Islet precursor cell (in vitro differentiated cells): ENCODE results near the gene ATP6V1F.

Experiments
- DNase-seq: peaks from one replicate; pipeline ENCODE4 v3.0.0-alpha.2; 2018

The ATP6V1F gene

DNA sequence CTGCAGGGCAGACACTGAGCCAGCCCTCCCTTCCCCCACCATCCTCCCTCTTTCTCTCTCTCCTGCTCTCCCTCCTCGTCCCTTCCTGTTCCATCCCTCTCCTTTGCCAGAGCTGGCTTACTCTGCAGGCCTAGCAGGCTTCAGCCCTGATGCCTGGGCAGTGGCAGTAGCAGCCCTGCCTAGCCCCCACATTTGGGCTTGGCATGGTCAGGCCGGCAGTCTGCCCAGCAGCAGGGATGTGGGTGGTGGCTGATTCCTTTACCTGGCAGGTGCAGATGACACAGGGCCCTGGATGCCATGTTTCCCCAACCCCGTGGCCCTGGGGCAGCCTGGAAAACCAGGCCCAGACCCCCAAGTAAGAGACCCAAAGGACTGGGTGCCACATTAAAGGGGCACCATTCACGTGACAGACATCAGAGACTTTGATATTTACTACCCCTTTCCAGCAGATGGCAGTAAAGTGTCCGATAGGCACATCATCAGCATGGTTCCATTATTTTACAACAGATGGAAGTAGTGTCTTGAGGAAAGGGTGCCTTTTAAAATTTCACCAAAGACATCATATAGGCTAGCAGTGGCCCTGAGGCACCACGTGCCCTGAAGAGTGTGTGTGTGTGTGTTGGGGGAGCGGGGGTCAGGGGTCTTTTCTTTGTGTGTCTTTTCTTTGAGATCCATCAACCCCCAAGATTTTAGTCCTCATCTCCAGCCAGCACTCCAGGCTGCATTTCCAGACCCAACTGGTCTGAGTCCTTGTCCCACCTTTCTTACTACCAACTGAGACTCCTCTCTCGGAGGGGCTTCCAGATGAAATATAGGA is 41.9 kb downstream of the ATP6V1F start:
- DNase-seq, result peak; percentile 41

DNA sequence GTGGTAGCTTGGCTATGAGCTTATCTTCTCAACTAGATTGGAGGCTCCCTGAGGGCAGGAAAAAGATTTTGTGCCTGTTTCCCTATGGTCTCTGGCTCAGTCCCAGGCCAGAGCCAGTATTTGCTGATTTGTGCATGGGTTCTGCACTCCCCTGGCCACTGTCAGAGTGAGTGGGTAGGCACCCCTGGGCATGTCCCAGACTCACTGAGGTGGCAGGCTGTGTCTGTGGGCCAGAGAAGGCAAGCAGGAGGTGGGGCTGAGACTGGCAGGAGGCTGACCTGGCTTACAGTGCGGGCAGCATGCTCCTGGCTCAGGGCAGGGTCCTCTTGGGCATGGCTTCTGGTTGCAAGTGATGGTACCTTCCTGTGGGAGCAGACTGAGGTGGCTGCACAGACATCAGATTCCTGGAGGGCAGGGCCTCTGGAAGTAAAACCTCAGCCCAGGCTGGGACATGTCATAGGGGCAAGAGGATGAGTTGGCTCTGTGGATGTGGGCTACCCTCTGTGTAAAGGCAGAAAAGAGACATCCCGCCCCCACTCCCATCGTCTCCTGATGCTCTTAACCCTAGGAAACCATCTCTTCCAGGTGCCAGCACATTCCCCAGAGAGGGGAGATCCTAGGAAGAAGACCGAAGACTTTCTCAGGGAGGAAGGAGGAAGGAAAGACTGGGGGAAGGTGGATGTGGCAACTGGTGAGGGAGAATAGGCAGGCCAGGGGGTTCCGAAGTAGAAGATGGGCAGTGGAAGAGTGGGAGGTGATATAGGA is 43.5 kb downstream of the ATP6V1F start:
- peak; percentile 35 for DNase-seq

DNA sequence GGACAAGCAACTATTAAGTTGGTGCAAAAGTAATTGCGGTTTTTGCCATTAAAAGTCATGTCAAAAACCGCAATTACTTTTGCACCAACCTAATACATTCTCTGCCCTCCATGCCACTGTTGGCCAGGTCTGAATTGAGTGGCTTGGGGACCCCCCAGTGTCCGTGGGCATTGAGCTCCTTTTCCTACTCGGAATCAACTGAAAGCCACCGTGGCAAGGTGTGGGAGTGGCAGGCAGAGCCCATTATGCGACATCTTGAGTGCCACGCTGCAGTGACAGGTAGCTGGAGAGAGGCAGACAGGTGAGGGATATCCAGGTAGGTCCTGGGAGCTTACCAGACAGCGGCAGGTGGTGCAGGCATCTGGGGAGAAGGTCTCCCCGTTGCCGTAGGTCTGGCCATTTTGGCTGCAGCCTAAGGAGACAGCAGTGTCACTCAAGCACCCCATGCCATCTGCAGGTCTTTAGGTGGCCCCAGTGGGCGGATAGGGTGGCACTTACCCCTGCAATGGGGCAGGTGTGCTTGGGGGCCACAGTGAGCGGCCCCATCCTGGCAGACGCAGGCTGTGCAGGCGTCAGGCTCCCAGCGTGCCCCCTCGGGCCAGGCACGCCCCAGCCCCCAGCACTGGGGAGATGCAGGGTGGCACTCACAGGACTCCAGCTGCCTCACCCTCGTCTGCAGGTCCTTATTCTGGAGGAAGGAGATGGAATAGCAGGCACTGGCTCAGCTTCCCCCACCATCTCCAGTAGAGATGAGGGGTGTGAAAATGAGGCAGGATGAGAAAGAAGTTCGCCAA is 44.3 kb downstream of the ATP6V1F start:
- peak; percentile 27 for DNase-seq

DNA sequence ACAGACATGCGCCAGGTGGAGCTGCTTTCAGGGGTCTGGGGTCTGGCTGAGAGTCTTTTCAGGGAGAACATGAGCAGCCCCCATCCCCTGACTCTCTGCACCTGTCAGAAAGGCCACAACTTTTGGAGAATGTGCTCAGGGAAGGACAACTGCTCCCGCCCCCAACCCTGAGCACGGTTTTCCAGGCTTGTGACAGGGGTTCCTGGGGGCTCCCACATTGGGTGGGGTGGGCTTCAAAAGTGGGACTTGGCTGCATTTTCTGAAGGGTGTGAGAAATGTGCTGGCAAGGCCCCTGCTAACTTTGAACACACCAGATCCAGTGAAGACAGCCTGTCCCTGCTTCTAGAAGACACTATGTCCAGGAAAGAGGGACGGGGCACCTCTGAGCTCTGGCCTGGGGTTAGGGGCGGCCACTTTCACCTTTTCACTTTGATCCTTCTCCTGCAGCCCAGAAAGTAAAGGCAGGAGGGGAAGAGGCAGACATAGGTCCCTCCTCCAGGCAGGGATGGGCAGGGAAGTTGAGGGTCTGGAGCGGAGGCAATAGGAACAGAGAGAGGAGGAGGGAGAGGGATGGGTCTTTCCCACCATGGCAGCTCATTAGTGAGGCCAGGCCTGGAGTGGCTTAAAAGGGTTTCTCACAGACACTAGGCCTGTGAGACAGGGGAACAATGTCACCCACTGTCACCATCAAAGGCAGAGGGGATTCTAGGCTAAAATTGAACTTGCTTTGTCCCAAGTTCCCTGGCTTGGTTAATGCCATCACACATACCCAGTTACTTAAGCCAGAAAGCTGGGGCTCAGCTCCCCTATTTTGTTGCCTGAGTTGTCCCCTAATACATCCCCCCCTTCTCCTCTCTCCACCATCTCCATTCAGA is 46.3 kb downstream of the ATP6V1F start:
- peak; percentile 54 for DNase-seq

DNA sequence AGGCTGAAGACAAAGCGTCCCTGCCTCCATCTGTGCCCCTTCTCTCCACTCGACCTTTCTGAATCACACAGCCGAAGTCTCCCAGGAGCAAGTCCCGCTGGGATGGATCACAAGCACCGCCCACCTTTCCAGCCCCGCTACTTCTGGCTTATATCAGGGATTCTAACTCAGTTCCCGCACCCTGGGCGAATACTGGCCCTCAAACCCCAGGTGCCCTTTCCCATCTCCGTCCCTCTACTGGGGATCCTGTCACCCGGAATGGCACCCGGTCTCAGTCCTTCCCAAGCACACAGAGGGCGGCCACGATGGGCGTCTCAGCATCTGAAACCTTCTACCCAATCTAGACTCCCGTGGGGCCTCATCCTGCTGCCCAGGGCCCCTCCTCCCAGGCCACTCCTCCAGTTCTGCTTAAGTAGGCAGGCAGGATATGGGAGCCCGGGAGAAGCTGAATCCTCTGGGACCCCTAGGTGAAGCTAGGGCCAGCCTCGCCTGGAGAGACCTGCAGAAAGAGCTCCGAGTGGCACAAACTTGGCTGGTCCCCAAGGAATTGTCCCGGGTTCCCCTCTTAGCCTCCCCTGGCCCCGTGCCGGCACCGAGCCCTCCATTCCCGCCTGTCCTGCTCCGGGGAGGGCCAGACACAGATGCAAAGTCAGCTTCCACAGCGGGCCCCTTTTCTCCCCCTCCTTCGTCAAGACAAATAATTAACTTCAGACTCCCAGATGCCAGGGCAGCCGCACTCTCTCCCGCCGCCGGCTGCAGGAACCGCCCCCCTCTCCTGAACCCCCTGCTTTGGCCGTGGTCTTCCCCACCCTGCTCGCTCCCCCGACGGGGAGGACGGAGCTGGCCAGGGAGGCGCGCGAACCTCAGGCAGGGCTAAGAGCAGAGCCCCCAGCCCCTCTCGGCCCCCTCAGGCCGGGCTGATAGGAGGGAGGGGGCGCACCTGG is 47.2 kb downstream of the ATP6V1F start:
- peak; percentile 90 for DNase-seq

DNA sequence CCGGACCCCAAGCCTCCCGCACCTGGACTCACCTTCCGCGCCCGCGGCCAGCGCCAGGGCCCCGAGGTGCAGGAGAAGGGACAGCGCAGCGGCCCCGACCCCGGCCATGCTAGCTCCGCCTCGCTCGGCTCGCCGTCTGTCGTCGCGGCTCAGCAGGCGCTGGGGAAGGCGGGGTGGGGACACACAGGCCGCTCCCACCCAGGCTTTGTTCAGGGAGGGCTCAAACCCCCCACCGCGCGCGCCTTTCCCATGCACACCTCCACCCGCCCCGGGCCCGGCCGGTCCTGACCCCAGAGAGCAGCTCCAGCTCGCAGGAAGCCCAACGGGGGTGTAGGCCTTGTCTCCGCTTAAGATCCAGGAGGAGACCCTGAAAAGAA is 47.9 kb downstream of the ATP6V1F start, which contains the start of gene KCP:
TSS of gene KCP (minus strand) at position 141 of the 377 bp plus-strand sequence. CDS start at position 108, 33 bp downstream.
- DNase-seq, result peak; percentile 82

DNA sequence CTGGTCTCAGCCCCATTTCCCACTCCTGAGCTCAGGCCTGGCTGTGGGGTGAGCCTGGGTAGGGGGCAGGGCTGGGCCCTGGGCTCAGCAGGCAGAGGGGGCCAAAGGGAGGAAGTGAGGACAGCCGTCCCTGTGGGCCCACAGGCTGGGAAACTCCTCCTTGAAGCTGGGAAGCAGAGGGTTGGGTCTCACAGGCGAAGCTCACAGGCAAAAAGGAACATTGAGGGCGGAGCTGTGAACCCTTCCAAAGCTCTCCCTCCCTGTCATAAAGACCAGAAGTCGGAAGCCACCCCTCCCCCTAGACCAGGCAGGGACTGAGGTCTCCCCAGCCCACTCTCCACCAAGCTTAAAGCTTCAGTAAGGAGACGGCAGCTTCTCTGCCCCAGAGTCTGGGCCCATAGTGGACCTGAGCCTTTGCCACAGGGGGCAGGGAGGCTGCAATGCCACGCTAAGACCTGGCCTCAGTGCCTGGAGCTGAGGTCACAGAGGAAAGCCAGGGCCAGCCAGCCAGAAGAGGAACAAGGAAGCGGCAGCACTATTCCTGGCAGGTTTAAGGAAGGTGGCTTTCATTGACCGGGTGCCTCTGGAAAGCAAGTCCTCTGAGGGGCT is 48.9 kb downstream of the ATP6V1F start:
- peak; percentile 91 for DNase-seq

DNA sequence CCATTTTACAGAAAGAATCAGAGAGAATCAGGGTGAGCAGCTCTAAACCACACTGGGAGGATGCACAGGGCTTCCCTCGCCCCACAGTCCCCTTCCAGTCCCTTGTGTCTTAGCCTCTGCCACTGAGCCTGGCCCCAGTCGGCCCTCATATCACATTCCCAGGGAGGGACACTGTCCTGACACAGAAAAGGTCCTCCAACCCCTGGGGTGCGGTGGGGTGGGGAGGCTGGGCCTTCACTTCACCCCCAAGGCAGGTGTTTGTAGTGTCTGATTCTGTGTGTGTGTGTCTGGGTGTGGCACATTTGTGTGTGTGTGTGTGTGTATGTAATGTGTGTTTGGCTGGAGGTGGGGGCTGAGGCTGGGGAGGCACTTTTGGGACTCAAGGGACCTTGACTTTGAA is 49.6 kb downstream of the ATP6V1F start:
- DNase-seq, result peak; percentile 48

DNA sequence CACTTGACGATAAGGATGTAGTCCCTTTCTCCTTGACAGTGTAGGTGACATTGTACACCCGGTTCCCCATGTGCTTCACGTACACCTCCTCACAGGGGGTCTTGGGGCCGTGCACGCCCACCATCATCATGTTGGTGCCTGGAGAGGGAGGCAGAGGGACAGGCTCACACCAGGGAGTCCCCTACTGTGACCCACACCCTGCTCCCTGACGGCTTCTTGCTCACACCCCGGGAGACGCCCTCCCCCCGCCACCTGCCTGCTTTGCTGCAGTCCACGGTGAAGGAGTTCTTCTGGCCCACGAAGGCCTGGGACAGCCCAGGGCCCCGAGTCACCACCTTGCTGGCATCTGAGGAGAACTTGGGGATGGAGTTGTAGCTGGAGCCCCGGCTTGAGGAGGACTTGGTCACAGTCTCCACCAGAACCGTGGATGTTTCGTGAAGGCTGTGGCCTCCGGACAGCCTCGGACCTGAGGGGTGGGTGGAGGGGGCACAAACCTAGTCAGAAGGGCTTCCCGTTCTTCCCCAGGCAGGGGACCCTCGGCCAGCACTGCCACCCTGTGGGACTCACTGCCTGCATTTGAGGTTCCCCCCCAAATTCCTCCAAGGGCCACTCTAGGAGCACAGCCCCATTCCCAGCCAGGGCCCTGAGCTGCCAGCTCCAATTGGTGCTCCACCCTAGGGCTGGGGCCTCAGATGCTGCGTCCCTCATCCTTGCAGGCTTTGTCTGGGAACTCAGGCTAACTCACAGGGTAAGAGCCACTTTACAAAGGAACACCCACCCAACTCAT is 50.2 kb downstream of the ATP6V1F start:
- peak; percentile 43 for DNase-seq

DNA sequence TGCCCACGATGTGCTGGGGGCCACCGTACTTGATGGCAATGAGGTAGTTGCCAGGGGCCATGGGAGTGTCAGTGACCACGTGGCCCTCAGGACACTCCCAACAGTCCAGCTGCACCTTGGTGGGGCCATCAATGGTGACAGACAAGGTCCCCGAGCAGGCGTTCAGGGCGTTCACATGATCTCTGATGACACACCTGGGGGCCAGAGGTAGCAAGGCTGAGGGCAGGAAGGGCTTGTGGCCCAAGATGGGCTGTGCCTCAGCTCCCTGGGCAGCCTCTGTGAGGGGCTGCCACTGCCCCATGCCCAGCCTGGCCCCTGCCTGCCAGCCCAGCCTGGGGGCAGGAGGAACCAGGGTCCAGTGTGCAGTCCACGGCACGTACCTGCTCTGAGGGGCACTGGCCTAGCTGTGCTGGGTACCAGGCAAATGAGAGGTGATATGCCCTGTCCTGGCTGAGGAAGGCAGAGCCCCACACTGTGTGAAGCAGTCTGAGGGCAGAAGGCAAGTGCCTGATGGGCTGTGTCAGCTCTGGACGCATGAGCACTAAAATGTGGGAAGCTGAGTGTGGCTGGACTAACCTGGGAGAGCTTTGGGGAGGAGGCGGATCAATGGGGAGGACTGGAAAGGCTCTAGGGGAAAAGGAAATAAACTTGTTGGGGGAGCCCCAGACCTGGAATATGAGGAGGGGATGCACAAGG is 51.4 kb downstream of the ATP6V1F start:
- DNase-seq, result peak; percentile 49

DNA sequence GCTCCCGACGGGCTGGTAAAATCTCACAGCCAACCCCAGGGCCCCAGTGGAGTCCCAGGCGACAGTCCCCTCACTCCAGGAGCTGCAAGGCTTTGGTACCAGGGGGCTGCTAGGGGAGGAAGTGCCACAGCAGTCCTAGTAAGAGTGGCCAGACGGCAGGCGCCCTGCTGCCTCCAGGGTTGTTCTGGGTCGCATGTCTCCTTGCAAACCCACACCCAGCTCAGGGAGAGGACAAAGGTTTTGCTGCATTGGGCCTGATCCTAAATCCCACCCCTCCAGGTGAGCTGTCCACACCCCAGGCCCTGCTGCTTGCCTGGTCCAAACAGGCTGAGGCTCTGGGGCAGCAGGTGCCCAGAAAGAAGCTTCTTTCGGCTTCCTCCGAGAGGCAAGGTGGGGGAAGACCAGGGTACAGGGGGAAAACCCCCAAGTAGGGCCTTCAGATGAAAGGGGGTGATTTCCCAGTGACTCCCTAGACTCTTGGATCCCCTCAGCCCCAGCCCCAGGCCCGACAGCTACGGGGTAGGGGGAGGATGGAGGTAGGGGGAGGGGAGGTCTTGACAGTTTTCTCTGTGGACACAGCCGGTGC is 52.0 kb downstream of the ATP6V1F start:
- DNase-seq, result peak; percentile 58

DNA sequence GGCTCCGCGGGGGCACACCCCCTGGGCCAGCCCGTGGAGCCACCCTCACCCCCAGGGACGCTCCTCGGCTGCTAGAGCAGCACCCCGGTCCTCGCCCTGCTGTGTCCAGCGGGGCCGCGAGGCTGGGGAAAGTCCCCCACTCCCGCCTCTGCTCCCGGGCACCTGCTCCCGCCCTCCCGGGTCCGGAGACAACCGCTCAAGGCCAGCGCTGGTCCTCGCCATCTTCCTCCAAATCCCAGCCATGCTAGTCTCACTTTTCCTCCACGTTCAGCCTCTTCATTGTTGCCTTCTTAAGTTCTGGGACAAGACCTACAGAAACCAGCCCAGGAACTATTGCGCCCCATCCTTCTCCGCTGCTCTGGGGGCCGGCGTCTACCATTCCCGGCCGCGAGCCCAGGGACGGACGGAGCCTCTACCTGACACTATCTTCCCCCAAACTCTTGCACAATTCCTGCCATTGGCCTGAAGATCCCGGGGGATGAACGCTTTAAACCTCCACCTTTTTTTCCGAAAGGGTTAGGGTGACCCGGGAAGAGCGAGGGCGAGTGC is 52.7 kb downstream of the ATP6V1F start:
- DNase-seq, result peak; percentile 49
